ENCODE data around the gene CRYBA2.

Gene CRYBA2

GRCh38 chr2:218981390-218981880 lies 11.8 kb downstream of the CRYBA2 start:
- no peak for DNase-seq

GRCh38 chr2:218980735-218981389 lies 12.4 kb downstream of the CRYBA2 start:
- DNase-seq = no peak

- DNase-seq = peak; percentile 65 to 77 (median 73)
Observed at GRCh38 chr2:218979846-218980734, 13.1 kb downstream of the CRYBA2 start.

- DNase-seq = no peak
Observed at GRCh38 chr2:218975060-218975777, 18.0 kb downstream of the CRYBA2 start.

- no peak for DNase-seq
Observed at GRCh38 chr2:218970894-218971293, 22.3 kb downstream of the CRYBA2 start.

- no peak for DNase-seq
Observed at GRCh38 chr2:218964041-218964771, 29.0 kb downstream of the CRYBA2 start.

GRCh38 chr2:218963601-218964000 lies 29.6 kb downstream of the CRYBA2 start:
- DNase-seq = no peak

GRCh38 chr2:218962859-218963492 lies 30.2 kb downstream of the CRYBA2 start:
- peak in 3 of 4 experiments; percentile 12 to 44 (median 35) for DNase-seq

GRCh38 chr2:218961651-218962570 lies 31.3 kb downstream of the CRYBA2 start:
- DNase-seq = no peak

- no peak for DNase-seq
Observed at GRCh38 chr2:218961229-218961628, 32.0 kb downstream of the CRYBA2 start.

- DNase-seq = no peak
Observed at GRCh38 chr2:218960309-218961165, 32.7 kb downstream of the CRYBA2 start.

GRCh38 chr2:218959761-218960308 lies 33.4 kb downstream of the CRYBA2 start:
- DNase-seq = no peak

GRCh38 chr2:218959141-218959731 lies 34.0 kb downstream of the CRYBA2 start, which contains the start of gene CDK5R2:
Gene CDK5R2, plus strand, starts transcription at chr2:218959666. Its CDS starts 155 bp downstream, at chr2:218959821.
- DNase-seq = peak in 1 of 4 experiments; percentile 59

GRCh38 chr2:218958276-218958675 lies 34.9 kb downstream of the CRYBA2 start:
- no peak for DNase-seq

GRCh38 chr2:218957671-218958070 lies 35.6 kb downstream of the CRYBA2 start:
- no peak for DNase-seq

GRCh38 chr2:218956039-218956438 lies 37.2 kb downstream of the CRYBA2 start:
- DNase-seq = no peak

- DNase-seq = no peak
Observed at GRCh38 chr2:218954541-218955300, 38.5 kb downstream of the CRYBA2 start.

- no peak for DNase-seq
Observed at GRCh38 chr2:218953366-218953954, 39.8 kb downstream of the CRYBA2 start.
